Transverse colon (tissue), 3 donors: ENCODE measurements around the gene KCNQ1OT1.

Experiments used
- CTCF ChIP-seq, 5 experiments: fragments of 200-600 bp in 3 of 5; fragments of 450-650 bp in 2 of 5; sonication (generic) in 3 of 5; IDR thresholded peaks; 1 replicate in 2 of 5; 2 replicates in 3 of 5; pipeline ENCODE4 v1.5.1; 2016 to 2017; ENCODE audit warnings: antibody characterized with exemption in 5 of 5, inconsistent platforms in 3 of 5, mild to moderate bottlenecking in 2 of 5, moderate library complexity in 1 of 5
- EP300 ChIP-seq: sonication (generic); formaldehyde crosslinking; IDR thresholded peaks from one replicate; pipeline ENCODE4 v1.6.1; 2017; ENCODE audit warnings: antibody characterized with exemption, low read depth
- POLR2A ChIP-seq: fragments of 450-650 bp; IDR thresholded peaks from one replicate; pipeline ENCODE4 v1.6.1; 2016; ENCODE audit warnings: antibody characterized with exemption, mild to moderate bottlenecking, moderate library complexity

- TF ChIP-seq CTCF (IDR thresholded peaks at IDR 0.05): no peak
- TF ChIP-seq POLR2A: no peak
- no peak for TF ChIP-seq EP300
Observed at GRCh38 chr11:2666401-2666741, 33.4 kb downstream of the KCNQ1OT1 start.
